Kidney epithelial cell (primary cell): ENCODE results near the gene PLPPR1. TPM values are rescaled to one million over a fixed set of nuclear protein-coding genes. Genes with fewer than 3 reads are reported as not detected.

Experiments used
- DNase-seq: peaks from one replicate; pipeline ENCODE4 v3.0.0-alpha.2; 2010; ENCODE audit warnings: low read depth
- H3K27me3 ChIP-seq: 2 replicates; pipeline ENCODE4 v1.6.0; 2011; ENCODE audit warnings: low read length; ENCODE audit not compliant: control insufficient read depth, insufficient read depth
- H3K36me3 ChIP-seq: 2 replicates; pipeline ENCODE4 v1.5.1; 2011; ENCODE audit warnings: low read length; ENCODE audit not compliant: control insufficient read depth, insufficient read depth
- H3K4me3 ChIP-seq: 2 replicates; pipeline ENCODE4 v1.5.1; 2011; ENCODE audit warnings: low read depth, mild to moderate bottlenecking, control low read depth, low read length
- total RNA-seq: library from RNA; depleted of rRNA; stranded (reverse); fragments of >200 nt; gene quantifications from 2 replicates; pipeline ENCODE4 v1.2.3, GENCODE V29; 2015
- TF ChIP-seq, protein P1 (sequence below): IDR thresholded peaks from 2 replicates; pipeline ENCODE4 v1.5.1; 2011; ENCODE audit warnings: mild to moderate bottlenecking, moderate library complexity, low read length, control low read depth, inconsistent platforms; ENCODE audit not compliant: insufficient read depth, poor library complexity, severe bottlenecking

Gene PLPPR1
- total RNA-seq, 1 donor from 2014 or later = 0.08 TPM

GRCh38 chr9:101337237-101337636, 308.7 kb downstream of the PLPPR1 start:
- Histone ChIP-seq H3K4me3 (no peak overlapping the region), H3K36me3 (no peaks in the 10 kb centered on the region), H3K27me3 (no peaks in the 10 kb centered on the region)
- TF ChIP-seq, protein P1, sequence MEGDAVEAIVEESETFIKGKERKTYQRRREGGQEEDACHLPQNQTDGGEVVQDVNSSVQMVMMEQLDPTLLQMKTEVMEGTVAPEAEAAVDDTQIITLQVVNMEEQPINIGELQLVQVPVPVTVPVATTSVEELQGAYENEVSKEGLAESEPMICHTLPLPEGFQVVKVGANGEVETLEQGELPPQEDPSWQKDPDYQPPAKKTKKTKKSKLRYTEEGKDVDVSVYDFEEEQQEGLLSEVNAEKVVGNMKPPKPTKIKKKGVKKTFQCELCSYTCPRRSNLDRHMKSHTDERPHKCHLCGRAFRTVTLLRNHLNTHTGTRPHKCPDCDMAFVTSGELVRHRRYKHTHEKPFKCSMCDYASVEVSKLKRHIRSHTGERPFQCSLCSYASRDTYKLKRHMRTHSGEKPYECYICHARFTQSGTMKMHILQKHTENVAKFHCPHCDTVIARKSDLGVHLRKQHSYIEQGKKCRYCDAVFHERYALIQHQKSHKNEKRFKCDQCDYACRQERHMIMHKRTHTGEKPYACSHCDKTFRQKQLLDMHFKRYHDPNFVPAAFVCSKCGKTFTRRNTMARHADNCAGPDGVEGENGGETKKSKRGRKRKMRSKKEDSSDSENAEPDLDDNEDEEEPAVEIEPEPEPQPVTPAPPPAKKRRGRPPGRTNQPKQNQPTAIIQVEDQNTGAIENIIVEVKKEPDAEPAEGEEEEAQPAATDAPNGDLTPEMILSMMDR = no peak
- no peak for DNase-seq

- TF ChIP-seq, protein P1 = no peak
- no peaks in the 10 kb centered on the region for H3K36me3 ChIP-seq
- no peaks in the 10 kb centered on the region for H3K27me3 ChIP-seq
- no peak for DNase-seq
- no peak overlapping the region for H3K4me3 ChIP-seq
Measured at GRCh38 chr9:101341958-101342357, 313.4 kb downstream of the PLPPR1 start.

DNA sequence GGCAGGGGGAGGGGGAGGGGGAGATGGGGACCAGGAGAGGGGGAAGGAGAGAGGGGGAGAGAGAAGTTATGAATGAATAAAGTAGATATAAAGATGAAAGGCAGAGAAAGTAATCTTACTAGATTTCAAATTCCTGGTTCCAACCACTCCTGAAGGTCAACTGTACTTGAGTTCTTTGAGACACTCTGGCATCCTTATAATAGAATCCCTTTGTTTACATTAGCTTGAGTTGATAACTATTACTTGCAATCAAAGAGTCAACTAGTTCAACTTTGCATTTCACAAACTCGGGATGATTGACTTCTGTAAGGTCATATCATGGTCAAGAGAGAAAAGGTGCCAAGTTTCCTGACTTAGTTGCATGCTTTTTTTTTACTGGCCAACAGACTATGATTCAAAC, 314.1 kb downstream of the PLPPR1 start:
- Histone ChIP-seq H3K4me3 (no peak overlapping the region), H3K27me3 (no peaks in the 10 kb centered on the region), H3K36me3 (no peaks in the 10 kb centered on the region)
- no peak for DNase-seq
- TF ChIP-seq, protein P1 = no peak

GRCh38 chr9:101350285-101350684, 321.8 kb downstream of the PLPPR1 start:
- Histone ChIP-seq H3K4me3 (no peak overlapping the region), H3K36me3 (no peaks in the 10 kb centered on the region), H3K27me3 (no peaks in the 10 kb centered on the region)
- DNase-seq = no peak
- TF ChIP-seq, protein P1 = no peak

DNA sequence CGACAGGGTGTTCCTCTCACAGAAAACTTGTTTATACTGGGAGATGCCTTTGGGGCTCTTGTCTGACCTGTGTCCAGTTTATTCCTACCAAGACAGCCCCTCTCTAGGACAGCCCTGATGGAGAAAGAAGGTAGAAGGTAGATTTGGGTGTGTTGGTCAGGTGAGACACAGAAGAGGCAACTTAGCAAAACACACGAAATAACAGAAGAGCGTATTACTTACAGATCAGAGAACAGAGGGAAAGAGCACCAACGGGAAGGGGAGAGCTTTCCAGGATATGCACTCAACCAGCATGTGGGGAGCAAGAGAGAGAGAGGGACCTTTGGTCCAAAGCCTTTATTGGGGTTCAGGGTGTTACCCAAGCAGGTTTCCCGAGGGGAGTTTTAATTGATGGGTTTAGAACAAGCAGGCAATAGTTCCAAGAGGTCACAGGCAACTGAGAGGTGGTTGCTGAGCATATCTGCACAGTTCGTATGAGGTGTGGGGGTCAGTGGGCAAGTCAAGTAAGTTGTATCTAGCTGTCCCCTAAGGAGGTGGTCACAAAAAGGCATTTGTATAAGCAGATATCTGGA, 324.5 kb downstream of the PLPPR1 start:
- TF ChIP-seq, protein P1 = no peak
- H3K4me3 ChIP-seq = no peak overlapping the region
- no peak for DNase-seq
- H3K27me3 ChIP-seq = no peaks in the 10 kb centered on the region
- no peaks in the 10 kb centered on the region for H3K36me3 ChIP-seq

GRCh38 chr9:101353683-101354082, 325.2 kb downstream of the PLPPR1 start:
- H3K36me3 ChIP-seq = no peaks in the 10 kb centered on the region
- DNase-seq = no peak
- H3K4me3 ChIP-seq = no peak overlapping the region
- no peaks in the 10 kb centered on the region for H3K27me3 ChIP-seq
- TF ChIP-seq, protein P1 = no peak
